GM19099 (cell line): ENCODE results near the gene RNF41.
A peak's percentile ranks its signal among the peaks of the same experiment; 100 is the strongest.

Experiments
- POLR2A ChIP-seq: IDR thresholded peaks from 3 replicates; pipeline ENCODE4 v1.6.1; 2011; ENCODE audit warnings: low read depth; ENCODE audit not compliant: insufficient read length; ENCODE audit errors: extremely low read depth

Gene RNF41

GRCh38 chr12:56162468-56163290 is 59.0 kb downstream of the RNF41 start:
- TF ChIP-seq POLR2A = peak; percentile 38

GRCh38 chr12:56161690-56162351 is 59.9 kb downstream of the RNF41 start:
- TF ChIP-seq POLR2A = no peak

- TF ChIP-seq POLR2A = peak; percentile 2
These were observed 60.6 kb downstream of the RNF41 start for GRCh38 chr12:56160894-56161689.

- TF ChIP-seq POLR2A = peak; percentile 37
These were observed 61.4 kb downstream of the RNF41 start for GRCh38 chr12:56160193-56160763.

GRCh38 chr12:56159482-56160192 is 62.1 kb downstream of the RNF41 start:
- no peak for TF ChIP-seq POLR2A

- no peak for TF ChIP-seq POLR2A
These were observed 62.7 kb downstream of the RNF41 start for GRCh38 chr12:56158926-56159461.

- TF ChIP-seq POLR2A = peak; percentile 99
These were observed 63.4 kb downstream of the RNF41 start, which contains the start of gene MYL6 for GRCh38 chr12:56158029-56158925. Gene MYL6, plus strand, starts transcription at chr12:56158359. Its CDS starts 43 bp downstream, at chr12:56158402.

GRCh38 chr12:56157201-56158028 is 64.3 kb downstream of the RNF41 start:
- peak; percentile 15 for TF ChIP-seq POLR2A

GRCh38 chr12:56155256-56155845 is 66.4 kb downstream of the RNF41 start:
- TF ChIP-seq POLR2A = no peak

GRCh38 chr12:56154818-56155217 is 66.9 kb downstream of the RNF41 start:
- TF ChIP-seq POLR2A = no peak

GRCh38 chr12:56154246-56154771 is 67.4 kb downstream of the RNF41 start:
- no peak for TF ChIP-seq POLR2A

- TF ChIP-seq POLR2A = no peak
These were observed 68.0 kb downstream of the RNF41 start for GRCh38 chr12:56153678-56154065.
